HL-60 (cell line): ENCODE data around the gene CD48.

Experiments
- CTCF ChIP-seq: IDR thresholded peaks from one replicate; pipeline ENCODE4 v1.5.1; 2011; ENCODE audit warnings: low read length, control low read depth, inconsistent platforms; ENCODE audit not compliant: insufficient read depth
- GABPA ChIP-seq: IDR thresholded peaks from 2 replicates; pipeline ENCODE4 v1.6.1; 2012; ENCODE audit warnings: low read depth
- POLR2AphosphoS5 ChIP-seq: IDR thresholded peaks from 2 replicates; pipeline ENCODE4 v1.6.1; 2012; ENCODE audit warnings: low read depth
- TF ChIP-seq, protein P1 (sequence below): IDR thresholded peaks from 2 replicates; pipeline ENCODE4 v1.6.1; 2012; ENCODE audit warnings: low read depth; ENCODE audit not compliant: insufficient replicate concordance

DNA sequence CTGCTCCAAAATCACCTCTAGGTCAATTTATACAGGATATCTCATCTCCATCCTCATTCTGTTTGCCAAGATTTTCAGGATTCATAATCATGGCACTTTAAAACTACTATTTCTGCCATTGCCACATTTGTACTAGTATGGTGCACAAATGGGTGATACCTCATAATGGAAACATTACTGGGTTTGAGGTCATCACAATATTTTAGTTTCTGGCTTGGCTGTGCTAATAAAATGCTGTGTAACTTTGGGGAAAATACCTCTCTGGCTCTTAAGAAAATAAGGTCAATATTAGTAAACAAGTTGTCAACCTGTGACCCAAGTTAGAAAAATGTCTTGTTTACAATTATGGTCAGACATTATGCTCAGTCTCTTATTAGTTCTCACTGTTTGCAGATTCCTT lies 22.7 kb upstream of the CD48 start:
- TF ChIP-seq CTCF (no peak), POLR2AphosphoS5 (no peak), GABPA (no peak)
- TF ChIP-seq, protein P1, sequence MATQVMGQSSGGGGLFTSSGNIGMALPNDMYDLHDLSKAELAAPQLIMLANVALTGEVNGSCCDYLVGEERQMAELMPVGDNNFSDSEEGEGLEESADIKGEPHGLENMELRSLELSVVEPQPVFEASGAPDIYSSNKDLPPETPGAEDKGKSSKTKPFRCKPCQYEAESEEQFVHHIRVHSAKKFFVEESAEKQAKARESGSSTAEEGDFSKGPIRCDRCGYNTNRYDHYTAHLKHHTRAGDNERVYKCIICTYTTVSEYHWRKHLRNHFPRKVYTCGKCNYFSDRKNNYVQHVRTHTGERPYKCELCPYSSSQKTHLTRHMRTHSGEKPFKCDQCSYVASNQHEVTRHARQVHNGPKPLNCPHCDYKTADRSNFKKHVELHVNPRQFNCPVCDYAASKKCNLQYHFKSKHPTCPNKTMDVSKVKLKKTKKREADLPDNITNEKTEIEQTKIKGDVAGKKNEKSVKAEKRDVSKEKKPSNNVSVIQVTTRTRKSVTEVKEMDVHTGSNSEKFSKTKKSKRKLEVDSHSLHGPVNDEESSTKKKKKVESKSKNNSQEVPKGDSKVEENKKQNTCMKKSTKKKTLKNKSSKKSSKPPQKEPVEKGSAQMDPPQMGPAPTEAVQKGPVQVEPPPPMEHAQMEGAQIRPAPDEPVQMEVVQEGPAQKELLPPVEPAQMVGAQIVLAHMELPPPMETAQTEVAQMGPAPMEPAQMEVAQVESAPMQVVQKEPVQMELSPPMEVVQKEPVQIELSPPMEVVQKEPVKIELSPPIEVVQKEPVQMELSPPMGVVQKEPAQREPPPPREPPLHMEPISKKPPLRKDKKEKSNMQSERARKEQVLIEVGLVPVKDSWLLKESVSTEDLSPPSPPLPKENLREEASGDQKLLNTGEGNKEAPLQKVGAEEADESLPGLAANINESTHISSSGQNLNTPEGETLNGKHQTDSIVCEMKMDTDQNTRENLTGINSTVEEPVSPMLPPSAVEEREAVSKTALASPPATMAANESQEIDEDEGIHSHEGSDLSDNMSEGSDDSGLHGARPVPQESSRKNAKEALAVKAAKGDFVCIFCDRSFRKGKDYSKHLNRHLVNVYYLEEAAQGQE = no peak
